GM15510 (cell line): ENCODE measurements around the gene SYT3.

Experiments
- POLR2A ChIP-seq: IDR thresholded peaks from 3 replicates; pipeline ENCODE4 v1.6.1; 2011; ENCODE audit warnings: borderline replicate concordance; ENCODE audit not compliant: insufficient read length; ENCODE audit errors: extremely low read depth

The SYT3 gene

GRCh38 chr19:50629801-50630200 is 9.9 kb downstream of the SYT3 start:
- no peak for TF ChIP-seq POLR2A

GRCh38 chr19:50629194-50629593 is 10.5 kb downstream of the SYT3 start:
- TF ChIP-seq POLR2A = no peak

GRCh38 chr19:50628551-50628950 is 11.1 kb downstream of the SYT3 start:
- no peak for TF ChIP-seq POLR2A

- no peak for TF ChIP-seq POLR2A
Observed at GRCh38 chr19:50628146-50628545, 11.5 kb downstream of the SYT3 start.

- TF ChIP-seq POLR2A = no peak
Observed at GRCh38 chr19:50626795-50627194, 12.9 kb downstream of the SYT3 start.

- TF ChIP-seq POLR2A = no peak
Observed at GRCh38 chr19:50626011-50626410, 13.7 kb downstream of the SYT3 start.

GRCh38 chr19:50624949-50625600 is 14.6 kb downstream of the SYT3 start:
- TF ChIP-seq POLR2A = no peak

GRCh38 chr19:50607874-50608785 is 31.6 kb downstream of the SYT3 start:
- TF ChIP-seq POLR2A = no peak

- TF ChIP-seq POLR2A = no peak
Observed at GRCh38 chr19:50607388-50607787, 32.3 kb downstream of the SYT3 start.

GRCh38 chr19:50602935-50603334 is 36.7 kb downstream of the SYT3 start:
- no peak for TF ChIP-seq POLR2A

- no peak for TF ChIP-seq POLR2A
Observed at GRCh38 chr19:50602496-50602895, 37.2 kb downstream of the SYT3 start.

- TF ChIP-seq POLR2A = no peak
Observed at GRCh38 chr19:50602089-50602422, 37.6 kb downstream of the SYT3 start.

GRCh38 chr19:50601407-50602088 is 38.1 kb downstream of the SYT3 start:
- no peak for TF ChIP-seq POLR2A

- no peak for TF ChIP-seq POLR2A
Observed at GRCh38 chr19:50599427-50599826, 40.3 kb downstream of the SYT3 start.

GRCh38 chr19:50590191-50590590 is 49.5 kb downstream of the SYT3 start:
- TF ChIP-seq POLR2A = no peak
